ENCODE data around the gene AARS2.

DNA sequence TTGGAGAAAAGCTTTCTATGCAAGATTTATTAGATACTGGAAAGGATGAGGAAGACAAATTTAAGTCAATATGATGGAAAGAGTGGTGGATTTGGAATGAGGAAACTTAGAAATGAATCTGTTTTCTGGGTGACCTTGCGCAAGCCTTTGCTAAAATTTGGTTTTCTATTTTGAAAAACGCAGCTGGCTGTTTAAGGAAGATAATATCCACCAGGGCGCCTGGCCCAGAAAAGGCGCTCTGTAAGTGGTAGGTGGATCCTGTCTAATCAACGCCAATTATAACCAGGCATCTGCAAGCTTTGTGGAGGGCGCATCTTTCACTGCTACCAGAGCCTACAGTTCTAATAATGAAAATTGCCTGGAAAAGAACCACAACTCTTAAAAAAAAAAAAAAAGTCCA, 28.9 kb upstream of the AARS2 start:
- TF ChIP-seq, protein P1, sequence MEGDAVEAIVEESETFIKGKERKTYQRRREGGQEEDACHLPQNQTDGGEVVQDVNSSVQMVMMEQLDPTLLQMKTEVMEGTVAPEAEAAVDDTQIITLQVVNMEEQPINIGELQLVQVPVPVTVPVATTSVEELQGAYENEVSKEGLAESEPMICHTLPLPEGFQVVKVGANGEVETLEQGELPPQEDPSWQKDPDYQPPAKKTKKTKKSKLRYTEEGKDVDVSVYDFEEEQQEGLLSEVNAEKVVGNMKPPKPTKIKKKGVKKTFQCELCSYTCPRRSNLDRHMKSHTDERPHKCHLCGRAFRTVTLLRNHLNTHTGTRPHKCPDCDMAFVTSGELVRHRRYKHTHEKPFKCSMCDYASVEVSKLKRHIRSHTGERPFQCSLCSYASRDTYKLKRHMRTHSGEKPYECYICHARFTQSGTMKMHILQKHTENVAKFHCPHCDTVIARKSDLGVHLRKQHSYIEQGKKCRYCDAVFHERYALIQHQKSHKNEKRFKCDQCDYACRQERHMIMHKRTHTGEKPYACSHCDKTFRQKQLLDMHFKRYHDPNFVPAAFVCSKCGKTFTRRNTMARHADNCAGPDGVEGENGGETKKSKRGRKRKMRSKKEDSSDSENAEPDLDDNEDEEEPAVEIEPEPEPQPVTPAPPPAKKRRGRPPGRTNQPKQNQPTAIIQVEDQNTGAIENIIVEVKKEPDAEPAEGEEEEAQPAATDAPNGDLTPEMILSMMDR (conservative IDR thresholded peaks at IDR 0.05): no peak
- TF ChIP-seq ZFX (IDR thresholded peaks at IDR 0.05): no peak
